ENCODE data around the gene PLEKHG1. TPM values are rescaled to one million over a fixed set of nuclear protein-coding genes. Genes with fewer than 3 reads are reported as not detected.
A peak's percentile ranks its signal among the peaks of the same experiment; 100 is the strongest.

Gene PLEKHG1
- total RNA-seq = 10 to 100 TPM; 16.3 to 45.4 (median 29.2) TPM

GRCh38 chr6:150599199-150600009 lies at the start of gene PLEKHG1:
PLEKHG1 (plus strand) TSS chr6:150599885; CDS start chr6:150733682, 133,797 bp downstream.
- ATAC-seq (ENCODE audit: low FRiP score in 2 of 2) = peak; percentile 87 to 96
- no peaks in the 10 kb centered on the region for H3K9me3 ChIP-seq
- peak; percentile 77 to 95 for DNase-seq
- H3K36me3 ChIP-seq = no peaks in the 10 kb centered on the region
- H3K4me3 ChIP-seq = peak within 1 kb of the TSS; percentile 27 to 85 (median 68)
- WGBS, 2 donors = 11 to 21% methylated on average over 31 to 36 of the region's 54 CpGs
- H3K27ac ChIP-seq = peak within 1 kb of the TSS; percentile 83 to 89 (median 86)
- peak in 2 of 4 donors; percentile 50 to 56 for TF ChIP-seq POLR2A (IDR thresholded peaks at IDR 0.05)
- peak; percentile 24 to 42 for TF ChIP-seq POLR2AphosphoS5 (IDR thresholded peaks at IDR 0.05)
- no peak for TF ChIP-seq CTCF (IDR thresholded peaks at IDR 0.05)
- no peak for TF ChIP-seq EP300 (IDR thresholded peaks at IDR 0.05)
- H3K27me3 ChIP-seq = peaks cover 0 to 10% (median 0%) of the 10 kb centered on the region in 4 donors
- H3K4me1 ChIP-seq = peaks cover 0 to 25% (median 8%) of the 10 kb centered on the region in 4 donors

GRCh38 chr6:150550244-150550643 lies 49.4 kb upstream of the PLEKHG1 start:
- DNase-seq (no peak), ATAC-seq (ENCODE audit: low FRiP score in 2 of 2) (no peak)
- Histone ChIP-seq H3K4me1 (peaks cover 0 to 13% (median 4%) of the 10 kb centered on the region in 4 donors), H3K9me3 (no peaks in the 10 kb centered on the region), H3K27ac (no peak overlapping the region), H3K27me3 (no peaks in the 10 kb centered on the region), H3K4me3 (no peak overlapping the region), H3K36me3 (no peaks in the 10 kb centered on the region)
- TF ChIP-seq EP300 (IDR thresholded peaks at IDR 0.05) = no peak
- no peak for TF ChIP-seq POLR2A (IDR thresholded peaks at IDR 0.05)
- TF ChIP-seq CTCF (IDR thresholded peaks at IDR 0.05) = no peak
- no peak for TF ChIP-seq POLR2AphosphoS5 (IDR thresholded peaks at IDR 0.05)
- 92 to 95% methylated on average over 5 of the region's 5 CpGs for WGBS, 2 donors

GRCh38 chr6:150557043-150557599 lies 42.6 kb upstream of the PLEKHG1 start:
- H3K4me1 ChIP-seq = no peaks in the 10 kb centered on the region
- no peak overlapping the region for H3K4me3 ChIP-seq
- ATAC-seq (ENCODE audit: low FRiP score in 2 of 2) (no peak), DNase-seq (no peak)
- no peaks in the 10 kb centered on the region for H3K9me3 ChIP-seq
- no peaks in the 10 kb centered on the region for H3K36me3 ChIP-seq
- no peak overlapping the region for H3K27ac ChIP-seq
- no peaks in the 10 kb centered on the region for H3K27me3 ChIP-seq
- TF ChIP-seq CTCF (IDR thresholded peaks at IDR 0.05) (no peak), EP300 (IDR thresholded peaks at IDR 0.05) (no peak), POLR2AphosphoS5 (IDR thresholded peaks at IDR 0.05) (no peak), POLR2A (IDR thresholded peaks at IDR 0.05) (no peak)
- WGBS, 2 donors = 72 to 74% methylated on average over 5 of the region's 5 CpGs

- Histone ChIP-seq H3K4me1 (peaks cover 0 to 3% (median 0%) of the 10 kb centered on the region in 4 donors), H3K9me3 (no peaks in the 10 kb centered on the region), H3K36me3 (no peaks in the 10 kb centered on the region), H3K27ac (no peak overlapping the region), H3K27me3 (no peaks in the 10 kb centered on the region), H3K4me3 (no peak overlapping the region)
- DNase-seq (no peak), ATAC-seq (ENCODE audit: low FRiP score in 2 of 2) (no peak)
- 75 to 89% methylated on average over 6 of the region's 6 CpGs for WGBS, 2 donors
- TF ChIP-seq POLR2AphosphoS5 (IDR thresholded peaks at IDR 0.05) = no peak
- no peak for TF ChIP-seq EP300 (IDR thresholded peaks at IDR 0.05)
- TF ChIP-seq POLR2A (IDR thresholded peaks at IDR 0.05) = no peak
- no peak for TF ChIP-seq CTCF (IDR thresholded peaks at IDR 0.05)
Measured at GRCh38 chr6:150560004-150560883, 39.4 kb upstream of the PLEKHG1 start.
